GM12874 (cell line): ENCODE results near the gene CABP5.

ENCODE experiments used
- TF ChIP-seq, protein P1 (sequence below): IDR thresholded peaks from 2 replicates; pipeline ENCODE4 v1.5.1; 2011; ENCODE audit warnings: low read depth, mild to moderate bottlenecking, control low read depth, low read length, moderate library complexity; ENCODE audit not compliant: insufficient read depth

Gene CABP5

GRCh38 chr19:48043675-48044258, at the start of gene CABP5:
CABP5 (minus strand) TSS chr19:48044079; CDS start chr19:48043922, 157 bp downstream.
- TF ChIP-seq, protein P1, sequence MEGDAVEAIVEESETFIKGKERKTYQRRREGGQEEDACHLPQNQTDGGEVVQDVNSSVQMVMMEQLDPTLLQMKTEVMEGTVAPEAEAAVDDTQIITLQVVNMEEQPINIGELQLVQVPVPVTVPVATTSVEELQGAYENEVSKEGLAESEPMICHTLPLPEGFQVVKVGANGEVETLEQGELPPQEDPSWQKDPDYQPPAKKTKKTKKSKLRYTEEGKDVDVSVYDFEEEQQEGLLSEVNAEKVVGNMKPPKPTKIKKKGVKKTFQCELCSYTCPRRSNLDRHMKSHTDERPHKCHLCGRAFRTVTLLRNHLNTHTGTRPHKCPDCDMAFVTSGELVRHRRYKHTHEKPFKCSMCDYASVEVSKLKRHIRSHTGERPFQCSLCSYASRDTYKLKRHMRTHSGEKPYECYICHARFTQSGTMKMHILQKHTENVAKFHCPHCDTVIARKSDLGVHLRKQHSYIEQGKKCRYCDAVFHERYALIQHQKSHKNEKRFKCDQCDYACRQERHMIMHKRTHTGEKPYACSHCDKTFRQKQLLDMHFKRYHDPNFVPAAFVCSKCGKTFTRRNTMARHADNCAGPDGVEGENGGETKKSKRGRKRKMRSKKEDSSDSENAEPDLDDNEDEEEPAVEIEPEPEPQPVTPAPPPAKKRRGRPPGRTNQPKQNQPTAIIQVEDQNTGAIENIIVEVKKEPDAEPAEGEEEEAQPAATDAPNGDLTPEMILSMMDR, result no peak

DNA sequence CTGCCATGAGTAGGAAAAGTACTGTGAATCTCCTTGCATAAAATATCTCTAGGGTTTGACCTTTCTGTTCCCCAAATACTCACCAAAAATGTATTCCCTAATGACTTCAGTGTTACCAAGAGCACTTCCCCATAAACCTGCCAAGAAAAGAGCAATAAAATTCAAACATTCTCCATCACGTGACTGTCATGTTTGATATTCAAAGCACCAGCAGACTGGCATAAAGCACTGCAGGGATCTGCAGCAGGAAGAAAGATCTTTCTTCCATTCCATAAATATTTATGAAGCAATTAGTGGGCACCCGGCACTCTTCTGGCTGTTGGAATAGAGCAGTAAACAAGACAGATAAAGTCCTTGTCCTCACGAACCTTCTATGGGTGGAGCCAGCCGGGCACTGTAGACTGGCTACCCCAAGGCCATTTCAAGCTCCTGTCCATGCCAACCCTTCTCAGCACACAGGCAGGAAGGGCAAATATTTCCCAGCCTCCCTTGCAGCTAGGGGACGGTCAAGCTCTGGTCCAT, 46.5 kb upstream of the CABP5 start:
- TF ChIP-seq, protein P1, result no peak

DNA sequence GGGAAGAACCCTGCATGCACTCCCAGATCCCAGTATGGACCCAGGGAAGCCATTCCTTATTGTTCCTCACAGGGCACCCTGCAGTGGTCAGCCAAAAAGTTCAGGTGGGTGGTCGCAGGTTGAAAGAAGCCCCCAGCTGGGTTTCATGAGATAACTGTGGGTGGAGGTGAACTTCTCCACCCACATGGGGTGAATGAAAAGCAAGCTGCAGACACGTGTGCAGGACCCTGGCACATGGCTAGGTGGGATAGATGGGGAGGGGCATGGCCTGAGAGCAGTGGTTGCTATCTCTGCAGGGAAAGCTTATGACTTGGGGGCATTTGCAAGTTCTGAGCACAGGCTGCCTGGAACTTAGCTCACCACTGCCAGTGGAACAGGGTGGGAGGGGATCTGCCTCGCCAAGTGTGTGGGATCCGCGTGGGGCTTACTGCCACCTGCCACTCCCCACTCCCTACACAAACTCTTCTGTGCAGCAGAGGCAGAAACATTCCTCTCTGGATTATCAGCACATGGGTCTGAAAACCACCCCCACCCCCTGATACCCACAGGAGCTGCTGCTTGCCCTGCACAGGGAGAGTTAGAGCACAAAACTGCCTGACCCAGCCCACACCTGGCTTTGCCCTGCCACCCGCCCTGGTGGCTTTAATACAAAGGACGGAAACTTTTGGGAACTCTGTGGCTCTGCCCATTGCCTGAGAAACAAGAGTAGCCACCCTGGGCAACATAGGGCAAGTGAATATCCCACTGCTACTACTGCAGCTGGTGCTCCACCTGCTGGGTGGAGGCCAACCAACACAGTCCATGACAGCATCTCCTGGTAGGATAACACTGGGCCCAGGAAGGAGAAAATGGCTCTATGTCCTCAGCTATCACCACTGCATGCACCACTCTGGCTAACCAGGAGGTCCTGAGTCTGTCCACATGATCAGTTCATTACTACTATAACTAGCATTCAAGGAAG, 42.3 kb upstream of the CABP5 start:
- TF ChIP-seq, protein P1, result 0 out of 2 replicates have a peak, but pooled peaks have one; percentile 13

DNA sequence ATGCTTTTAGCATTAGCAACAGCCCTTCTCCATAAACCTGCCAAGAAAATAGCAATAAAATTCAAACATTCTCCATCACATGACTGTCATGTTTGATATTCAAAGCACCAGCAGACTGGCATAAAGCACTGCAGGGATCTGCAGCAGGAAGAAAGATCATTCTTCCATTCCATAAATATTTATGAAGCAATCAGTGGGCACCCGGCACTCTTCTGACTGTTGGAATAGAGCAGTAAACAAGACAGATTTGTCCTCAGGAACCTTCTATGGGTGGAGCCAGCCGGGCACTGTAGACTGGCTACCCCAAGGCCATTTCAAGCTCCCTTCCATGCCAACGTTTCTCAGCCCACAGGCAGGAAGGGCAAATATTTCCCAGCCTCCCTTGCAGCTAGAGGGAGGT, 41.2 kb upstream of the CABP5 start:
- TF ChIP-seq, protein P1, result no peak

DNA sequence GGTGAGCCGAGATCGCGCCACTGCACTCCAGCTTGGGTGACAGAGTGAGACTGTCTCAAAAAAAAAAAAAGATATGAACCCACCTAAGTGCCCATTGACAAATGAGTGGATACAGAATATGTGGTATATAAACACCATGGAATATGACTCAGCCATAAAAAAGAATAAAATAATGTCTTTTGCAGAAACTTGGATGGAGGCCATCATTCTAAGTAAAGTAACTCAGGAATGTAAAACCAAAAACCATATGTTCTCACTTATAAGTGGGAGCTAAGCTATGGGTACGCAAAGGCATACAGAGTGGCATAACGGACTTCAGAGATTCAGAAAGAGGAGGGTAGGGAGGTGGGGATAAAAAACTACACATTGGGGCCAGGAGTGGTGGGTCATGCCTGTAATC, 37.2 kb upstream of the CABP5 start:
- TF ChIP-seq, protein P1, result no peak

- TF ChIP-seq, protein P1, result no peak
These were observed 25.6 kb upstream of the CABP5 start for GRCh38 chr19:48069435-48069834.

DNA sequence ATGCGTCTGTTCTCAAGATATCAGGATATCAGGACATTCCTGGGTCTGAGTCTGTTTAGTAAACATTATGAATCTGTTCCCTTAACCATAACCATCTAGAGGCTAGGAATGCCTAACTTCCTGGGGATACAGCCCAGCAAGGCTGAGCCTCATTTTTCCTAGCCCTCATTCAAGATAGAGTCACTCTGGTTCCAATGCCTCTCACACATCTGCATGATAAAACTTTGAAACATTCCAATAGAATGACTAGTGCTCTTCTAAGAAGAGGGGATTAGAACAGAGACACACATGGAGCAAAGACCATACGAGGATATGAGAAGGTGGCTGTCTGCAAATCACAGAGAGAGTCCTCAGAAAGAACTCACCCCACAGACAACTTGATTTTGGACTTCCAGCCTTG, 20.6 kb upstream of the CABP5 start:
- TF ChIP-seq, protein P1, result no peak
